ENCODE measurements around the gene FAM81B.

GRCh38 chr5:95384485-95385213, 6.5 kb upstream of the FAM81B start:
- TF ChIP-seq CTCF (IDR thresholded peaks at IDR 0.05; ENCODE audit: poor library complexity, severe bottlenecking) (no peak), POLR2AphosphoS5 (IDR thresholded peaks at IDR 0.05) (no peak), EP300 (conservative IDR thresholded peaks at IDR 0.05; ENCODE audit: poor library complexity, severe bottlenecking) (no peak), REST (IDR thresholded peaks at IDR 0.05; ENCODE audit: borderline replicate concordance) (no peak), SMC3 (conservative IDR thresholded peaks at IDR 0.05; ENCODE audit: poor library complexity) (no peak)
